C1 segment of cervical spinal cord (tissue), 14 donors: ENCODE results near the gene POP7.
A peak's percentile ranks its signal among the peaks of the same experiment; 100 is the strongest.
"Not testable (repeated sequence)": the region's sequence is repeated elsewhere in the genome, so short reads cannot be mapped to it uniquely, and the experiment has no call there.

Experiments
- DNase-seq, 14 donors: peaks; one replicate each; lab custom pipeline; 2025; lab: John Stamatoyannopoulos, UW

Gene POP7

DNA sequence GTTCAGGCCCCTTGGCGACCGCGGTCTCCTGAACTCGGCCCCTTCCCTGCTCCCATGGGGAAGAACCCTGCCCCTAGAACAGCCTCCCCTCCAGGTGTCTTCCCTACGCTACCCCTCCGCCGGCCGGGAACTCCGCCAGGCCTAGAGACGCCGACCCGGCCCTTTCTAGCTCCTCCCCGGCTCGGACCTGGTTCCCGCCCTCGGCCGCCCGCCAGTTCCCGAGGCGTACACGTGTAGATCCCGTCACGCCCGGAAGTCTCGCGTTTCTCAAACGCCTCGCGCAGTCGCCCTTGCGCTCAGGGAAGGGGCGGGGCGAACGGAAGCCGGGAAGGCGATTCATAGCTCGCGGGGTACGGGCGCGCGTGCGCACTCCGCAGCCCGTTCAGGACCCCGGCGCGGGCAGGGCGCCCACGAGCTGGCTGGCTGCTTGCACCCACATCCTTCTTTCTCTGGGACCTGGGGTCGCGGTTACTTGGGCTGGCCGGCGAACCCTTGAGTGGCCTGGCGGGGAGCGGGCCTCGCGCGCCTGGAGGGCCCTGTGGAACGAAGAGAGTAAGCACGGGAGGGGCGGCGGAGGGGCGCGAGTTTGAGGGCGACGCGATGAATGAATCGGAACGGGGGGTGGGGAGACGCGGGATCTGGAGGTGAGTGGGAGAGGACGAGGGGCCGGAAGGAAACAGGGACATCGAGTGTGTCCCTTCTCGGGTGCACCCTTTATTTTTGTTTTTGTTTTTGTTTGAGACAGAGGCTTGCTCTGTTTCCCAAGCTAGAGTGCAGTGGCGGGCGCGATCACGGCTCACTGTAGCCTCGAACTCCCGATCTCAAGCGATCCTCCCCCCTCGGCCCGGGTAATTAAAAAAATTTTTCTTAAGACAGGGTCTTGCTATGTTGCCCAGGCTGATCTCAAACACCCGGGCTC, at the start of gene POP7:
Gene POP7 (plus strand): TSS at position 369 of the 919 bp plus-strand sequence. CDS start 710 bp downstream, outside the sequence.
- DNase-seq, result peak; percentile 56 to 98 (median 93)

DNA sequence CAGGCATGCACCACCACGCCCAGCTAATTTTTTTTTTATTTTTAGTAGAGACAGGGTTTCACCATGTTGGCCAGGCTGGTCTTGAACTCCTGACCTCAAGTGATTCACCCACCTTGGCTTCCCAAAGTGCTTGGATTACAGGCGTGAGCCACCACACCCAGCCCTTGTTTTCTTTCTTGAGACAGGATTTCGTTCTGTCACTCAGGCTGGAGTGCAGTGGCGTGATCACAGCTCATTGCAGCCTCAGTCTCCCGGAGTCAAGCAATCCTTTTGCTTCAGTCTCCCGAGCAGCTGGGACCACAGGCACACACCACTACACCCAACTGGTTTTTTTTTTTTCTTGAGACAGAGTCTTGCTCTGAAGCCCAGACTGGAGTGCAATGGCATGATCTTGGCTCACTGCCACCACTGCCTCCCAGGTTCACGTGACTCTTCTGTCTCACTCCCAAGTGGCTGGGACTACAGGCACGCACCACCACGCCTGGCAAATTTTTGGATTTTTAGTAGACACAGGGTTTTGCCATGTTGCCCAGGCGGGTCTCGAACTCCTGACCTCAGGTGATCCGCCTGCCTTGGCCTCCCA, 43.6 kb upstream of the POP7 start:
- not testable (repeated sequence) for DNase-seq

DNA sequence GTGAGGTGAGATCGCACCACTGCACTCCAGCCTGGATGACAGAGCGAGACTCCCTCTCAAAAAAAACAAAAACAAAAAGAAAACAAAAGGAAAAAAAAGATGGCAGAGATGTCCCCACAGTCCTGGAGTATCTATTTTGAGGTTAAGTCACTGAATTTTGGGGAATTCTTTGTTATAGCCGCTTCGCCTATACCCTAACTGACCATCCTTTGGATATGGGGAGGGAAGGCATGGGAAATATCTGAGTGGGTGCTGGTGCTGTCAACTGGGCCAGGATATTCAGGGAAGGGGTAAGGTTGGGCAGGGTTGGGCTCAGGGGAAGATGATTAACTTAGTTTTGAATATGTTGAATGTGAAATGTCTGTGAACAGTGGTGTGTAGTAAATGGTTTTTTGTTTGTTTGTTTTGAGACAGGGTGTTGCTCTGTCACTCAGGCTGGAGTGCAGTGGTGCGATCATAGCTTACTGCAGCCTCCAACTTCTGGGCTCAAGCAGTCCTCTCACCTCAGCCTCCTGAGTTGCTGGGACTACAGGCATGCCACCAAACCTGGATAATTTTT, 40.7 kb upstream of the POP7 start:
- DNase-seq, result no peak

DNA sequence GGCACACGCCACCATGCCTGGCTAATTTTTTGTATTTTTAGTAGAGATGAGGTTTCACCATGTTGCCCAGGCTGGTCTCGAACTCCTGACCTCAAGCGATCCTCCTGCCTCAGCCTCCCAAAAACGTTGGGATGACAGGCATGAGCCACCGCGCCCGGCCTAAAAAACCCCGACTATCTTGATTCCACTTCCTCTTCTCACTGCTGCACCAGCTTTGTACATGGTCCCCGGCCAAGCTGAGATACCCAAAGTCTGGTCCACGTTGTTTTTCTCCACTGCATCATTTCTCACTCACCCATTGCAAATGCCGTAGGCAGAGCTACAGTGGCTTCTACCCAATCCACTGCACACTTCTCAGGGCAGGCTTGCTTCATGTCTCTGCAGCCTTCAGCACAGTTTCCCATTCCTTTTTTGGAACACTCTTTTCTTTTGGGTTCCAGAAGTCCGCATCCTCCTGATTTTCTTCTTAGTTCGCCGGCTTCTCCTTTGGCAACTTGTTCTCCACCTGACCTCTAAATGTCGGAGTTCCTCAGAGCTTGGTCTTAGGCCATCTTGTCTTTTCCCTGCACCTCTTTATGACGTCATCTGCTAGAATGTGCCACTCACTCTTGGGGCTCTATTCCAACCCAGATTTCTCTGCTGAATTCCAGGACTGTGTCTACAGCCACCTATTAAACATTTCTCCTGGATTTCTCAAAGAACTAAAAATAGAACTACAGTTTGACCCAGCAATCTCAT, 38.4 kb upstream of the POP7 start:
- no peak for DNase-seq

DNA sequence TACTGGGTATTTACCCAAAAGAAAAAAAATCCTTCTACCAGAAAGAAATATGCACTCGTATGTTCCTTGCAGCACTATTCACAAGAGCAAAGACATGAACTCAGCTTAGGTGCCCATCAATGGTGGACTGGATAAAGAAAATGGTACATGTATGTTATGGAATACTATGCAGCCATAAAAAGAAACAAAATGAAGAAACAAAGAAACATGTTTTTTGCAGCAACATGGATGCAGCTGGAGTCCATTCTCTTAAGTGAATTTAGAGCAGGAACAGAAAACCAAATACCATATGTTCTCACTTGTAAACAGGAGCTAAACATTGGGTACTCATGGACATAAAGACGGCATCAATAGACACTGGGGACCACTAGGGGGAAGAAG, 37.9 kb upstream of the POP7 start:
- DNase-seq, result no peak

DNA sequence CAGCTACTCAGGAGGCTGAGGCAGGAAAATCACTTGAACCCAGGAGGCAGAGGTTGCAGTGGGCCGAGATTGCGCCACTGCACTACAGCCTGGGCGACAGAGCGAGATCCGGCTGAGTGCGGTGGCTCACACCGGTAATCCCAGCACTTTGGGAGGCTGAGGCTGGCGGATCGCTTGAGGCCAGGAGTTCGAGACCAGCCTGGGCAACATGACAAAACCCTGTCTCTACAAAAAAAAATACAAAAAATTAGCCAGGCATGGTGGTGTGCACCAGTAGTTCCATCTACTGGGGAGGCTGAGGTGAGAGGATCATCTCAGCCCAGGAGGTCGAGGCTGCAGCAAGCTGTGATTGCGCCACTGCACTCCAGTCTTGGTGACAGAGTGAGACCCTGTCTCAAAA, 36.8 kb upstream of the POP7 start:
- not testable (repeated sequence) for DNase-seq

DNA sequence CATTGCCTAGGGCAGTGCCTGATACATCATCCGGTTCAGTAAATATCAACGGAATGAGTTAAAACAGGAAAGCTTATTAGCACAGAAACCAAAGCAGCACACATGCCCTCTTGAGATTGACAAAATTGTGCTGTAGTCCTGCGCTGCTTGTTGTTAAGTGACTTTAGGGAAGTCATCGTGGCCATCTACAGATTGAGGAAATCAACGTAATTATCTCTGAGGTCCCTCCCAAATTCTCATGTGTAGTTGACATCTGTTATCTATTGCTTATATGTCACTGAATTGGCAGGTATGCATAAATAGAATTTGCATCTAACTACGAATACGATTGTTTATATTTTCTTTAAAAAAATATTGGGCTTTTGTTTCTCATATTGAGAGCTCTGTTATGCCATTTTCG, 35.8 kb upstream of the POP7 start:
- no peak for DNase-seq

DNA sequence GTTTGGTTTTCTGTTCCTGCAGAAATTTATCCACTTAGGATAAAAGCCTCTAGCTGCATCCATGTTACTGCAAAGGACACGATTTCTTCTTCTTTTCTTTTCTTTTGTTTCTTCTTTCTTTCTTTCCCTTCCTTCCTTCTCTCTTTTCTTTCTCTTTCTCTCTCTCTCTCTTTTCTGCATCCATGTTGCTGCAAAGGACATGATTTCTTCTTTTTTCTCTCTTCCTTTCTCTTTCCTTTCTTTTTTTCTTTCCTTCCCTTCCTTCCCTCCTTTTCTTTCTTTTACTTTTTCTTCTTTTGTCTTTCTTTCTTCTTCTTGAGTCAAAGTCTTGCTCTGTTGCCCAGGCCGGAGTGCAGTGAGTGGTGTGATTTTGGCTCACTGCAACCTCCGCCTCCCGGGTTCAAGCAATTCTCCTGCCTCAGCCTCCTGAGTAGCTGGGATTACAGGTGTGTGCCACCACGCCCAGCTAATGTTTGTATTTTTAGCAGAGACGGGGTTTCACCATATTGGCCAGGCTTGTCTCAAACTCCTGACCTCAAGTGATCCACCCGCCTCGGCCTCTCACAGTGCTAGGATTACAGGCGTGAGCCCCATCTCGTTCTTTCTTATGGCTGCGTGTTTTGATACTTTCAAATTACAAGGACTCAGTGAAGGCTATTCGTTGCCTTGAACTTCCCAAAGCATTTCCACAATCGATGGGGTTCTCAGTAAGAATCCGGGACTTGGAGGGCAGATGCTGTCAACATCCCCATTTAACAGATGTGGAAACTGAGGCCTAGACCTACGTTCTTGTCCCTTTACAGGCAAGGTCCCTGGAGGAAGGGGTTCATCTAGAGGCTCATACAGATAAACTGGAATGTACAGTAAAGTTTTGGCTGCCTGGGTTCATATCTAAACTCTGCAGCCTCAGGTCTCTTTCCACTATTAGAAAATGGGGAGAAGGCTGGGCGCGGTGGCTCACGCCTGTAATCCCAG, 34.3 kb upstream of the POP7 start:
- no peak for DNase-seq

DNA sequence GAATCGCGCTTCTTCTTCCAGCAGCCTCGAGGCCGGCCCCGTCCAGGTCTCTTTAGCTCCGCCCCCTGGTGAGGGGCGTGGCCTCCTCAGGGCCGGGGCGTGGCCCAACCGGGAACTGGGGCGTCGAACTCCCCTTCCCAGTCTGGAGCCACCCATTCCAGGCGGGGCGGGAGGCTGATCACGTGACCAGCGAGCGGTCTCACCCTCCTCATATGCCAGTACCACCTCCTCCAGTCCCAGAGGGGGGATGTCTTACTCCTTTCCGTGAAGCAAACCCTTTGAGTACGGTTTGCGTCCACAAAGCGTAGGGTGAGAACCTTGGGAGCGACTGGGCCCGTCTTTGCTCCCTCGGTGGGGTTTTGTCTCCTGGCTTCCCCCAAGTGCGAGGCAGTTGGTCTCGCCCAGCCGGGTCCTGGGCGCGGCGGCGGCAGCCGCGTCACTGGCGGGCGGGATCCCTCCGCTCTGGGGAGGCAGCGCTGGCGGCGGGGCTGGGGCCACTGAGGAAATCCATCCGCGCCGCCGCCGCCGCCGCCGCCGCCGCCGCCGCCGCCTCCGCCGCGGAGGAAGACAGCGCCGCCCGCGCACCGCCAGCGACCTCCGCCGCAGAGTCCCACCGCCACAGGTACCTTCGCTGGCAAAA, 32.5 kb upstream of the POP7 start, which contains the start of gene GNB2:
Gene GNB2 (plus strand): TSS at position 439 of the 640 bp plus-strand sequence. CDS start 2,526 bp downstream, outside the sequence.
- DNase-seq, result peak; percentile 88 to 99 (median 97)

DNA sequence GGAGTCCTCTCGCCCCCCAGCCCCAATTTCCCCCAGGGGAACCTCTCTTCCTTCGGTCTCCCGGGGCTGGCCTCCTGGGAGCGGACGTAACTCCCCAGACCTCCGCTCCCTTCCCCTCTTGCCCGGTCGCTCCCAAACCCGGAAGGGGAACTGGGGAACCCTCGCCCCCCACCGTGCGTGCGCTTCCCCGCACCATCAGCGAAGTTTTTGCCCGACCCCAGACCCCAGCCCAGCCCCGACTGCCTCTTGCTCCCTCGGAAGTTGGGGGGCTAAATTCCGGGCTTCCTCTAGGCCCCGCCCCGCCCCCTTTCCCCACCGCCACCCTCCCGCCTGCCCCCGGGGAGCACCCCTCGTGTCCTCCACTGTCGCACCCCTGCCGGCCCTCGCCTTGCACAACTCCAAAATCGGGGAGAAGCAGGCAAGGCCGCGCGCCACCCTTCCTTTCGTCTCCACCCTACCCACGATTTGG, 31.9 kb upstream of the POP7 start:
- peak in 9 of 14 donors; percentile 59 to 79 (median 71) for DNase-seq

DNA sequence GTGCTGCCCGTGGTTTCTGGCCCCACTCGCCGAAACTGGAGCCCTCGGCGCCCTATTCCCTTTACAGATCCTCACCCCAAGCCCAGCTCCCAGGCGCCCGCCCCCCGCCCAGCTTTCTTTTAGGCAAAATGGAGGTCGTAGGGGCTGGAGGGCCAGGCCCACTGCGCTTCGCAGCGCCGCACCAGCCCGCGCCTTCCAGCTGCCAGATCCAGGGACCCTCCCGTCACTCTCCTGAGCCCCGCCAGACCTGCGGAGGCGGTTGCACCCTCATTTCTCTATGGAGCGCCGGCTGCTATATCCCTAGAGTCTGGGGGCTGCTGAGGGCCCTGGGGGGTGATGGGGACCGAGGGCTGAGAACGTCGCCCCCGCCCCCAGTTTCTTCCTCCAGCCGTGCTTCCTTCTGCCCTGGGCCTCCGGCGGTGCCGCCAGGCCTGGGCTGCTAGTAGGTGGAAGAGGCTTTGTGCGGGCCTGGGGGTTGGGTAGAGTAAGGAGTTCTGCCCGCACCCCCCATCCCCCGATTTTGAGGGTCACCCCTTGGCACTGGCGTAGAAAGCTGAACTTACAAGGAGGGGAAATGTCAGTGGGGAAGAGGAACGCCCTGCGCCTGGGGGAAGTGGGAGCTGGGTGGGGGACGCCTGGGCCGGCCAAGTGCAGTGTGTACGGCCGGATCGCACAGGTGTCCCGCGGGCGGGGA, 31.4 kb upstream of the POP7 start:
- DNase-seq, result peak in 6 of 14 donors; percentile 24 to 58 (median 43)

DNA sequence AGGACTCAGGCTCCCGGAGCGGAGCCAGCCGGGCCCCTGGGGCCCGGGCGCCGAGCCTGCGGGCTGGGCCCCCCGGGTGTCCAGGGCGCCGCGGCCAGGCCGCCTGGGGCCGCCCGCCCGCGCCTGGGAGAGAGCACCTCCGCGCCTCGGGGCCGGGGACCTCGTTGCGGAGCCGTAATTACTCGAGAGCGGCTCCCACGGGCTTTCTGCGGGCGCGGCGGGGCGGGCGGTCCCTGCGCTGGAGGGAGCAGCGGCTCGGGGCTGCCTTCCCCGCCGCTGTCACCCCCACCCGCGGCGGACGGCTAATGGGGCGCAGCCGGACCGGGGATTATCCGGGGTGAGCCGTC, 30.8 kb upstream of the POP7 start:
- no peak for DNase-seq

DNA sequence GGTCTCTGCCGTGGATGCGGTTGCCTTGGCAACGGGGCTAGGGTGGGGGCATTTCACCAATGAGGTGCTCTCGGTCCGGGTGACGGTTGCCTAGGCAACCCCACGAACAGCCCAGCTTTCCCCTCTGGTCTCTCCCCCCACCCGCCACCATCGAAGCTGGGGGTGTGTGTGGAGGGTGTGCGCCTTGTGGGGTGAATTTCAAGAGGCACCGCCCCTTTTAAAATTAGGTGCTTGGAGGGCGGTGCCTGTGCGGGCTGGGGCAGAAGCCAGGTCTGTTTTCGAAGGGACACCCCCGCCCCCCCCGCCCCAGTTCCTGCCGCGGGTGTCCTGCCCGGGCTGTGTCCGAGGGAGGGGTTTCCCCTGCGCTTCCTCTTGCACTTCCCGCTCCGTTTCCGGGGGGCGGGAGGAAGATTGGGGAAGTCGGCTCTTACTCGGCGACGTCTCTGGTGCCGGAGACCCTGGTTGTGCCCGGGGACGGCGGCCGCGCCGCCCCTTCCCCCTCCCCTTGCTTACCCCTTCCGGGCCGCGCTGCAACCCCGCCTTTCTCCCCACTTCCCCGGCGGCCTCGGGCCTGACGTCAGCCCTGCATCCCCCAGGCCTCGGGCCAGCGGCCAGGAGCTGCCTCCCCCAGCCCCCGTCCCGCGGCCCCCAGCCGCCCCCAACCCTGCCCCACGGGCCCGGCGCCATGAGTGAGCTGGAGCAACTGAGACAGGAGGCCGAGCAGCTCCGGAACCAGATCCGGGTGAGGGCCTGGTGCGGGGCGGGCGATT, 30.2 kb upstream of the POP7 start:
- DNase-seq, result peak in 12 of 14 donors; percentile 60 to 93 (median 78)

DNA sequence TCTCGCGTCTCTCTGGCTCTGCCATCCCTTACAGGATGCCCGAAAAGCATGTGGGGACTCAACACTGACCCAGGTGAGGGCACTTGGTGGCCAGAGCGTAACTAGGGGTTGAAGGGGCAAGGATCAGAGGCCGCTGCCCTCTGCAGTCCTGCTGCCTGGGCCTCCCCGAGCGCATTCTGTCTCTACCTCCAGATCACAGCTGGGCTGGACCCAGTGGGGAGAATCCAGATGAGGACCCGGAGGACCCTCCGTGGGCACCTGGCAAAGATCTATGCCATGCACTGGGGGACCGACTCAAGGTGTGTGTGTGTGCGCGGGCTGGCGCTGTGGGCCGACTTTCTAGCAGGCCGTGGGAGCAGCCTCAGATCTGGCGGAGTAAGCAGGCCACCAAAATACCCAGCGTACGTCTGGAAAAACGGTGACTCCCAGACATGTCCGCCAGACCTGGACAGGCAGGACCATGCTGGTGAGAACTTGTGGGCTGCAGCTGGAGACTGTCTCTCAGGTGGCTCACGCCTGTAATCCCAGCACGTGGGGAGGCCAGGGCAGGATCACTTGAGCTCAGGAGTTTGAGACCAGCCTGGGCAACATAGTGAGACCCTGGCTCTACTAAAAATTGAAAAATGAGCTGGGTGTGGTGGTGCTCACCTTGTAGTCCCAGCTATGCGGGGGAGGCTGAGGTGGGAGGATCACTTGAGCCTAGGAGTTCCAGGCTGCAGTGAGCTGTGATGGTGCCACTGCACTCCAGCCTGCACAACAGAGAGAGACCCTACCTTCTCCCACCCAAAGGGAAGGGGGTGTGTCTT, 29.2 kb upstream of the POP7 start:
- no peak for DNase-seq

DNA sequence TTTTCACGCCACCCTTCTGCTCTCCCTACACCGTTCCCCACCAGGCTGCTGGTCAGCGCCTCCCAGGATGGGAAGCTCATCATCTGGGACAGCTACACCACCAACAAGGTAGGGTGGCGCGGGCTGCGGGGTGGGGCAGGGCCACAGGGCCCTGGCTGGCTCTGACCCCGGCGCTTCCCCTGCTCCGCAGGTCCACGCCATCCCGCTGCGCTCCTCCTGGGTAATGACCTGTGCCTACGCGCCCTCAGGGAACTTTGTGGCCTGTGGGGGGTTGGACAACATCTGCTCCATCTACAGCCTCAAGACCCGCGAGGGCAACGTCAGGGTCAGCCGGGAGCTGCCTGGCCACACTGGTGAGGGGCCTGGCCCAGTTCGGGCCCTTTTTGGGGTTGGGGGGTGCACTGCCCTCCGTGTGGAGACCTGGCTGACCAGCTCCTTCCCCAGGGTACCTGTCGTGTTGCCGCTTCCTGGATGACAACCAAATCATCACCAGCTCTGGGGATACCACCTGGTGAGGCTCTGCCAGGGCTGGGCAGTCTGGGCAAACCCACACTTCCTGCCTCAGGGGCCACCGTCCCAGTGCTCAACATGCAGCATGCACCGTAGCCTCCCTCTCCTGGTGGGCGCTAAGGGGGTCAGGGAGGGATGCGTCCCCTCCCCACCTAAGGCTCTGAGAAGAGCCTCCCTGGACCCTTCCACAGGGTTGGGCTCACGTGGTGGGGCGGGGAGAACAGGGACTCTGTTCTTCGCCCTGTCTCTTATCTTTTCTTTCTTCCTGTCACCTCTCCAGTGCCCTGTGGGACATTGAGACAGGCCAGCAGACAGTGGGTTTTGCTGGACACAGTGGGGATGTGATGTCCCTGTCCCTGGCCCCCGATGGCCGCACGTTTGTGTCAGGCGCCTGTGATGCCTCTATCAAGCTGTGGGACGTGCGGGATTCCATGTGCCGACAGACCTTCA, 28.3 kb upstream of the POP7 start:
- DNase-seq, result no peak

DNA sequence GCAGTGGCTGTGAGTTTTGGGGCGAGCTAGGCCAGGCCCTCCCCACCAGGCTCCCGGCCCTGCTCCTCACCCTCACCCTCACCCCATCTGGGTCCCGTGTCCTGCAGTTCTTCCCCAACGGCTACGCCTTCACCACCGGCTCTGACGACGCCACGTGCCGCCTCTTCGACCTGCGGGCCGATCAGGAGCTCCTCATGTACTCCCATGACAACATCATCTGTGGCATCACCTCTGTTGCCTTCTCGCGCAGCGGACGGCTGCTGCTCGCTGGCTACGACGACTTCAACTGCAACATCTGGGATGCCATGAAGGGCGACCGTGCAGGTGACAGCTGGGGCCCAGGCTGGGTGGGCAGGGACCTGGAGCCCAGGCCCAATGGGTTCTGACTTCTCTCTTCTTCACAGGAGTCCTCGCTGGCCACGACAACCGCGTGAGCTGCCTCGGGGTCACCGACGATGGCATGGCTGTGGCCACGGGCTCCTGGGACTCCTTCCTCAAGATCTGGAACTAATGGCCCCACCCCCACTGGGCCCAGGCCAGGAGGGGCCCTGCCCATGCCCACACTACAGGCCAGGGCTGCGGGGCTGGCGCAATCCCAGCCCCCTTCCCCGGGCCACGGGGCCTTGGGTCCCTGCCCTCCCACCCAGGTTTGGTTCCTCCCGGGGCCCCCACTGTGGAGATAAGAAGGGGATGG, 27.5 kb upstream of the POP7 start:
- no peak for DNase-seq
